ENCODE data around the gene ENTR1. TPM values are rescaled to one million over a fixed set of nuclear protein-coding genes. Genes with fewer than 3 reads are reported as not detected.

ENTR1 gene
- total RNA-seq, 1 donor from 2014 or later: 57.9 TPM

DNA sequence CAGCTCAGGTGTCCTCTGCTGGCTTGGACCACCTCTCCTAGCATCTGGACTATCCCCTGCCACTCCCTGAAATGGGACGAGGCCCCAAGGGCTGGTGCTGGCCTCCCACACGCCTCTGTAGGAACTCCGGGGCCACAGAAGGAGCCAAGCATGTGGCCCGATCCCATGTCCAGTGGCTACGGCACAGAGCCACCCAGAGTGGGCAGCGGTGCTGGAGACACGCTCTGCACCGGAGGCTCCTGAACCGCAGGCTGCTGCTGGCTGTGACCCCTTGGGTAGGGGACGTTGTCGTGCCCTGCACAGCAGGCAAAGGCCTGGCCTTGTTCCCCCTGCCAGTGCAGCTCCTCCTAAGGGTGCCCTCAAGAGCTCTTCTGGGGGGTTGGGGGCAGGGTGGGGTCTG, 30.5 kb downstream of the ENTR1 start:
- H3K9me3 Mint-ChIP-seq (ENCODE audit: unreplicated experiment): no peaks in the 10 kb centered on the region
- DNase-seq (ENCODE audit: extremely low spot score, unreplicated experiment): no peak
- TF ChIP-seq, protein P1, sequence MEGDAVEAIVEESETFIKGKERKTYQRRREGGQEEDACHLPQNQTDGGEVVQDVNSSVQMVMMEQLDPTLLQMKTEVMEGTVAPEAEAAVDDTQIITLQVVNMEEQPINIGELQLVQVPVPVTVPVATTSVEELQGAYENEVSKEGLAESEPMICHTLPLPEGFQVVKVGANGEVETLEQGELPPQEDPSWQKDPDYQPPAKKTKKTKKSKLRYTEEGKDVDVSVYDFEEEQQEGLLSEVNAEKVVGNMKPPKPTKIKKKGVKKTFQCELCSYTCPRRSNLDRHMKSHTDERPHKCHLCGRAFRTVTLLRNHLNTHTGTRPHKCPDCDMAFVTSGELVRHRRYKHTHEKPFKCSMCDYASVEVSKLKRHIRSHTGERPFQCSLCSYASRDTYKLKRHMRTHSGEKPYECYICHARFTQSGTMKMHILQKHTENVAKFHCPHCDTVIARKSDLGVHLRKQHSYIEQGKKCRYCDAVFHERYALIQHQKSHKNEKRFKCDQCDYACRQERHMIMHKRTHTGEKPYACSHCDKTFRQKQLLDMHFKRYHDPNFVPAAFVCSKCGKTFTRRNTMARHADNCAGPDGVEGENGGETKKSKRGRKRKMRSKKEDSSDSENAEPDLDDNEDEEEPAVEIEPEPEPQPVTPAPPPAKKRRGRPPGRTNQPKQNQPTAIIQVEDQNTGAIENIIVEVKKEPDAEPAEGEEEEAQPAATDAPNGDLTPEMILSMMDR (IDR thresholded peaks at IDR 0.05): no peak
- no peaks in the 10 kb centered on the region for H3K4me1 Mint-ChIP-seq (ENCODE audit: unreplicated experiment)
- H3K27me3 Mint-ChIP-seq (ENCODE audit: unreplicated experiment): no peaks in the 10 kb centered on the region
- H3K27ac Mint-ChIP-seq (ENCODE audit: unreplicated experiment): no peak overlapping the region
- H3K36me3 Mint-ChIP-seq (ENCODE audit: unreplicated experiment): peaks cover 13% of the 10 kb centered on the region
- no peak overlapping the region for H3K4me3 Mint-ChIP-seq (ENCODE audit: unreplicated experiment)

DNA sequence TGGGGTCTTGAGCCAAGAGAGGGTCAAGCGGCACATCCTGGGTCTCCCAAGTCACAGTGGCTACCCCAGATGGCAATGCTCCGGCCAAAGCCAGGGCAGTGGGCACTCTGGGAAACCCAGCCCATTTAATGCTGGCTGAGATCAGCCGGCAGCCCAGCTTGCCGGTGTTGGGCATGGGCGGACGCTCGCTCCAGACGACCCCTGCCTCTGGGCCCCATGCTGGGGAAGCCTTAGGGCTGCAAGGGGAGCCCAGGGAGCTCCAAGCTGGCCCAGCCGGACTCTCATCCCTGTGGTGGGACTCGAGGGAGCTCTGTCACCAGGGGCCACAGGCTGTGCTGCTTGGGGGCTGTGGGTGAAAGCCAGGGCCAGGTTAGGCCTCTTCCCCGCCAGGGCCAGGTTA, 31.0 kb downstream of the ENTR1 start:
- Mint-ChIP-seq H3K9me3 (ENCODE audit: unreplicated experiment) (no peaks in the 10 kb centered on the region), H3K27me3 (ENCODE audit: unreplicated experiment) (no peaks in the 10 kb centered on the region), H3K4me3 (ENCODE audit: unreplicated experiment) (no peak overlapping the region), H3K36me3 (ENCODE audit: unreplicated experiment) (peaks cover 8% of the 10 kb centered on the region), H3K4me1 (ENCODE audit: unreplicated experiment) (no peaks in the 10 kb centered on the region), H3K27ac (ENCODE audit: unreplicated experiment) (no peak overlapping the region)
- no peak for DNase-seq (ENCODE audit: extremely low spot score, unreplicated experiment)
- TF ChIP-seq, protein P1 (IDR thresholded peaks at IDR 0.05): no peak

DNA sequence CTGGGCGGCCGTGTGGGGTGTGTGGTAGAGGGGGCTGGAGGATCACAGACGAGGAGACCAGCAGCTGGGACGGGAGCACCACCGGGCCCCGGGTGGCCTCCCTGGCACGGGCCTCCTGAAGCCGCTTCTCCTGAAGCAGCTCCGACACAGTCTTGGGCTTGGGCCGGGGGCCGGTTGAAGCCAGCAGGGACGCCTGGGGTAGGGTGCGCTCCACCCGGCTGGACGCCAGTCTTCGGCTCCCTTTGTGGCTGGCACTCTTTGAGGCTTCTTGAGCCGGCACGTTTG, 31.5 kb downstream of the ENTR1 start:
- Mint-ChIP-seq H3K9me3 (ENCODE audit: unreplicated experiment) (no peaks in the 10 kb centered on the region), H3K4me3 (ENCODE audit: unreplicated experiment) (no peak overlapping the region), H3K36me3 (ENCODE audit: unreplicated experiment) (peaks cover 5% of the 10 kb centered on the region), H3K4me1 (ENCODE audit: unreplicated experiment) (no peaks in the 10 kb centered on the region), H3K27me3 (ENCODE audit: unreplicated experiment) (no peaks in the 10 kb centered on the region), H3K27ac (ENCODE audit: unreplicated experiment) (no peak overlapping the region)
- no peak for DNase-seq (ENCODE audit: extremely low spot score, unreplicated experiment)
- TF ChIP-seq, protein P1 (IDR thresholded peaks at IDR 0.05): no peak

DNA sequence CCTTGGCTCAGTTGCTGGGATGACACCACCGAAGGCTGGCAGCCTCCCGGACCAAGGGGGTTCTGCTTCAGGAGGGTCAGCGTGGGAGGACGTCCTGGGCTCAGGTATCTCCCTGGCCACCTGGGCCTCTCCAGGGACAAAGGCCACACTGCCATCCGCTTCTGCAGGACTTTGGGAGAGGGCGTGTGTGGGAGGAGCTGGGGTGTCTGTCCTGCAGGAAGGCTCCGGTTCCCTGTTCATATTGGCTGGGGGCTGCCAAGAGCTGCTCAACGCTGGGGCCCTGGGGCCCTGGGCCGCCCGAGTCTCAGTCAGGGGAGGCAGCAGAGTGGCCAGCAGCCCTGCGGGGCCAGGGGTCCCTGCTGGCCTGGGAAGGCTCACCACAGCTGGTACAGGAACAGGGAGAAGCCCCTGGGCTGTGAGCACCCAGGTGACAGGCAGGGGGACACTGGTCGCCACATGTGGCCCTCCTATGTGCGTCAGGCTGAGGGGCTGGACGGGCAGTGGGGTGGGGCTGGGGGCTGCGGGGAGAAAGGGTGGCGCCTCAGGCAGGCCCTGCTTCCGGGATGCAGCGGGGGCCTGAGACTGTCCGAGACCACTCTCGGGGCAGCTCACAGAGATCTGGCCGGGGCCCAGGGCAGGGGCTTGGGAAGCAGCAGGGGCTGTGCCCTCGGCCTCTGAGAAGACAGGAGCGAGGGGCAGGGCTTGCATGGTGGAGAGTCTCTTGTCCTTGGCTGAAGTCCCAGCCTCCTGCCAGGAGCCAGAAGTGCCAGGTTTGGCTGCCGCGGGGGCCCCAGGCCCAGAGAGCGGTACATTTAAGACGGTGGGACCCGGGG, 32.0 kb downstream of the ENTR1 start:
- H3K4me1 Mint-ChIP-seq (ENCODE audit: unreplicated experiment): peaks cover 1% of the 10 kb centered on the region
- no peaks in the 10 kb centered on the region for H3K9me3 Mint-ChIP-seq (ENCODE audit: unreplicated experiment)
- TF ChIP-seq, protein P1 (IDR thresholded peaks at IDR 0.05): no peak
- H3K36me3 Mint-ChIP-seq (ENCODE audit: unreplicated experiment): peaks cover 5% of the 10 kb centered on the region
- no peak for DNase-seq (ENCODE audit: extremely low spot score, unreplicated experiment)
- no peak overlapping the region for H3K27ac Mint-ChIP-seq (ENCODE audit: unreplicated experiment)
- no peaks in the 10 kb centered on the region for H3K27me3 Mint-ChIP-seq (ENCODE audit: unreplicated experiment)
- no peak overlapping the region for H3K4me3 Mint-ChIP-seq (ENCODE audit: unreplicated experiment)

DNA sequence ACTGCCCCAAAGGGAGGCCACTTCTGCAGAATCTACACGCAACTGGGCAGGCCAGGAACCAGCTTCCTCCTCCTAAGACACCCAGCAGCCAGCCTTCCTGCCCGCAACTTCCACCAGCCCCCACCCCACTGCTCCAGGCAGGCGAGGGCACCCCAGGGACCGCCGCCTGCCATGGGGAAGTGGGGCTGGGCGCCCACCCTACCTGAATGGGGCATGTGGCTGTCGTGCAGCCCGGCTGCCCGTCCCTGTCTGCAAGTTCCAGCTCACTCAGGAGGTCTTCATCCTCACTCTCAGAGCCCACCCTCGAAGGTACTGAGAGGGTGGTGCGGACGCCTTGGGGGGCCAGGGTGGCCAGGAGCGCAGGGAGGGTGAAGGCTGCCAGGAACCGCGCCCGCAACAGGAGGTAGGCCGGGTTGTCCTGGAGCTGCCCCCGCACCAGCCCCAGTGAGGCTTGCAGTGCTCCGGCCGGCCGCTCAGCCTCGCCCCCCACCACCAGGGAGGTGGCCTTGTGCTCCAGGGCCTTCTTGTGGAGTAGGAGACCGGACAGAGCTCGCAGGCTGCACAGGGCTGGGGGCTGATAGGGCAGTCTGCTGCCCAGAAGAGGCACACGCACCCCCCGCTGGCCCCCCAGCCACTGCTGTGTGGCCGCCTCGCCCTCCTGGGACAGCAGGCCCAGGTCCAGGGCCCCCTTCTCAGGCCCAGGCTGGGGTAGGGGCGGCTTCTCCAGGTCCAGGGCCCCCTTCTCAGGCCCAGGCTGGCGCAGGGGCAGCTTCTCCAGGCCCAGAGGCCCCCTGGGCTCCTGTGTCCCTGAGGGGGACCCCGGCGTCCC, 32.9 kb downstream of the ENTR1 start:
- H3K4me1 Mint-ChIP-seq (ENCODE audit: unreplicated experiment): peaks cover 9% of the 10 kb centered on the region

More for the DNA sequence above, 32.9 kb downstream of the ENTR1 start:
- H3K27ac Mint-ChIP-seq (ENCODE audit: unreplicated experiment): no peak overlapping the region
- H3K4me3 Mint-ChIP-seq (ENCODE audit: unreplicated experiment): no peak overlapping the region
- no peaks in the 10 kb centered on the region for H3K27me3 Mint-ChIP-seq (ENCODE audit: unreplicated experiment)
- H3K9me3 Mint-ChIP-seq (ENCODE audit: unreplicated experiment): no peaks in the 10 kb centered on the region
- TF ChIP-seq, protein P1 (IDR thresholded peaks at IDR 0.05): no peak
- peaks cover 5% of the 10 kb centered on the region for H3K36me3 Mint-ChIP-seq (ENCODE audit: unreplicated experiment)
- DNase-seq (ENCODE audit: extremely low spot score, unreplicated experiment): no peak
